Mesenchymal stem cell (in vitro differentiated cells and primary cell): ENCODE measurements around the gene SPINT4.

Experiments used
- DNase-seq: peaks from one replicate; pipeline ENCODE4 v3.0.0-alpha.2; 2013
- H2AFZ ChIP-seq: one replicate; pipeline ENCODE4 v1.6.1; 2013; ENCODE audit warnings: low read depth, mild to moderate bottlenecking, control low read depth, inconsistent platforms, low read length, moderate library complexity
- H2AK5ac ChIP-seq: 2 replicates; pipeline ENCODE4 v1.6.1; 2013; ENCODE audit warnings: low read length, moderate library complexity, mild to moderate bottlenecking, inconsistent platforms; ENCODE audit not compliant: severe bottlenecking
- H2BK120ac ChIP-seq: one replicate; pipeline ENCODE4 v1.6.1; 2013; ENCODE audit warnings: low read depth, mild to moderate bottlenecking, inconsistent platforms, low read length, moderate library complexity
- H2BK12ac ChIP-seq, 2 experiments: one replicate each; pipeline ENCODE4 v1.6.1; 2013; ENCODE audit warnings: inconsistent platforms in 2 of 2, low read length in 2 of 2, mild to moderate bottlenecking in 2 of 2, moderate library complexity in 2 of 2, control low read depth in 1 of 2
- H2BK15ac ChIP-seq: one replicate; pipeline ENCODE4 v1.6.1; 2013; ENCODE audit warnings: mild to moderate bottlenecking, low read depth, inconsistent platforms; ENCODE audit not compliant: poor library complexity, severe bottlenecking
- H2BK5ac ChIP-seq: 2 replicates; pipeline ENCODE4 v1.6.1; 2013; ENCODE audit warnings: low read depth, mild to moderate bottlenecking, low read length, control low read depth, inconsistent platforms; ENCODE audit not compliant: poor library complexity, severe bottlenecking
- H3K14ac ChIP-seq, 2 experiments: one replicate each; pipeline ENCODE4 v1.6.1; 2013; ENCODE audit warnings: inconsistent platforms in 2 of 2, low read length in 2 of 2, control low read depth in 1 of 2, mild to moderate bottlenecking in 1 of 2, moderate library complexity in 1 of 2
- H3K18ac ChIP-seq, 2 experiments: one replicate each; pipeline ENCODE4 v1.6.1; 2013; ENCODE audit warnings: inconsistent platforms in 2 of 2, low read length in 2 of 2, control low read depth in 1 of 2, low read depth in 1 of 2, mild to moderate bottlenecking in 1 of 2
- H3K23ac ChIP-seq, 2 experiments: one replicate each; pipeline ENCODE4 v1.6.1; 2013; ENCODE audit warnings: inconsistent platforms in 2 of 2, low read length in 2 of 2, mild to moderate bottlenecking in 2 of 2, moderate library complexity in 2 of 2, control low read depth in 1 of 2
- H3K27ac ChIP-seq: 2 replicates; pipeline ENCODE4 v1.5.1; 2013; ENCODE audit warnings: mild to moderate bottlenecking, moderate library complexity, low read length, control low read depth, inconsistent platforms; ENCODE audit not compliant: poor library complexity, severe bottlenecking
- H3K27me3 ChIP-seq, 2 experiments: 2 replicates each; pipeline versions ENCODE4 v1.6.1 to v1.7.0; 2013; ENCODE audit warnings: low read length in 2 of 2, mild to moderate bottlenecking in 2 of 2, moderate library complexity in 2 of 2, control low read depth in 1 of 2, inconsistent platforms in 1 of 2; ENCODE audit not compliant: control insufficient read depth in 1 of 2, insufficient read depth in 1 of 2
- H3K36me3 ChIP-seq, 2 experiments: 2 replicates each; pipeline versions ENCODE4 v1.6.1 to v1.7.0; 2013; ENCODE audit warnings: low read length in 2 of 2, control low read depth in 1 of 2, inconsistent platforms in 1 of 2, low read depth in 1 of 2, mild to moderate bottlenecking in 1 of 2; ENCODE audit not compliant: insufficient read depth in 2 of 2, control insufficient read depth in 1 of 2
- H3K4ac ChIP-seq, 2 experiments: one replicate each; pipeline ENCODE4 v1.6.1; 2013; ENCODE audit warnings: inconsistent platforms in 2 of 2, low read length in 2 of 2, mild to moderate bottlenecking in 2 of 2, moderate library complexity in 2 of 2, control low read depth in 1 of 2, low read depth in 1 of 2
- H3K4me1 ChIP-seq: 2 replicates; pipeline ENCODE4 v1.6.1; 2013; ENCODE audit warnings: low read depth, low read length, control low read depth; ENCODE audit not compliant: control insufficient read depth, insufficient read depth
- H3K4me2 ChIP-seq: 2 replicates; pipeline ENCODE4 v1.6.1; 2013; ENCODE audit warnings: low read length, mild to moderate bottlenecking, inconsistent platforms; ENCODE audit not compliant: poor library complexity, severe bottlenecking
- H3K4me3 ChIP-seq, 2 experiments: 2 replicates each; pipeline versions ENCODE4 v1.5.1 to v1.7.0; 2013; ENCODE audit warnings: low read length in 2 of 2, mild to moderate bottlenecking in 2 of 2, control low read depth in 1 of 2, low read depth in 1 of 2; ENCODE audit not compliant: insufficient read depth in 1 of 2
- H3K79me1 ChIP-seq: replicated peaks from 2 replicates; pipeline ENCODE4 v1.6.1; 2013; ENCODE audit warnings: mild to moderate bottlenecking, control low read depth, low read length, inconsistent platforms; ENCODE audit not compliant: poor library complexity, severe bottlenecking
- H3K9ac ChIP-seq: 2 replicates; pipeline ENCODE4 v1.7.0; 2013; ENCODE audit warnings: mild to moderate bottlenecking, low read length, moderate library complexity
- H3K9me3 ChIP-seq: 2 replicates; pipeline ENCODE4 v1.7.0; 2013; ENCODE audit warnings: mild to moderate bottlenecking, low read length; ENCODE audit not compliant: control insufficient read depth
- H4K8ac ChIP-seq: one replicate; pipeline ENCODE4 v1.6.1; 2013; ENCODE audit warnings: inconsistent platforms, mild to moderate bottlenecking, low read length, moderate library complexity
- H4K91ac ChIP-seq: one replicate; pipeline ENCODE4 v1.6.1; 2013; ENCODE audit warnings: mild to moderate bottlenecking, low read length, inconsistent platforms
- WGBS: methylation state at CpG from one replicate; pipeline ENCODE4 v1.1.7; 2013; ENCODE audit warnings: mixed read lengths; 5-methylcytosine and 5-hydroxymethylcytosine counted together

The SPINT4 gene

GRCh38 chr20:45732199-45732598 lies 10.1 kb downstream of the SPINT4 start:
- Histone ChIP-seq H3K27ac (no peak overlapping the region), H3K36me3 (no peaks in the 10 kb centered on the region), H2BK12ac (no peak overlapping the region), H2BK15ac (no peak overlapping the region), H2AK5ac (no peak overlapping the region), H3K18ac (no peak overlapping the region), H3K4me1 (no peaks in the 10 kb centered on the region), H4K8ac (no peak overlapping the region), H2BK5ac (no peak overlapping the region), H3K4ac (no peak overlapping the region), H3K14ac (no peak overlapping the region), H2AFZ (no peak overlapping the region), H3K4me2 (no peak overlapping the region), H4K91ac (no peak overlapping the region), H3K4me3 (no peak overlapping the region), H3K79me1 (no peaks in the 10 kb centered on the region), H3K27me3 (peaks cover 0 to 4% of the 10 kb centered on the region in 2 experiments), H2BK120ac (no peak overlapping the region), H3K9ac (no peak overlapping the region), H3K23ac (no peak overlapping the region), H3K9me3 (peaks cover 17% of the 10 kb centered on the region)
- no peak for DNase-seq

GRCh38 chr20:45735552-45735951 lies 13.4 kb downstream of the SPINT4 start:
- Histone ChIP-seq H2AFZ (no peak overlapping the region), H3K4me2 (no peak overlapping the region), H2BK15ac (no peak overlapping the region), H3K18ac (no peak overlapping the region), H2BK120ac (no peak overlapping the region), H3K36me3 (no peaks in the 10 kb centered on the region), H3K9ac (no peak overlapping the region), H4K91ac (no peak overlapping the region), H3K14ac (no peak overlapping the region), H3K4me1 (no peaks in the 10 kb centered on the region), H3K79me1 (no peaks in the 10 kb centered on the region), H2BK12ac (no peak overlapping the region), H4K8ac (no peak overlapping the region), H3K27ac (no peak overlapping the region), H2AK5ac (no peak overlapping the region), H2BK5ac (no peak overlapping the region), H3K9me3 (peaks cover 17% of the 10 kb centered on the region), H3K27me3 (no peaks in the 10 kb centered on the region), H3K4me3 (no peak overlapping the region), H3K4ac (no peak overlapping the region), H3K23ac (no peak overlapping the region)
- 81% methylated on average over 8 of the region's 8 CpGs for WGBS
- DNase-seq: no peak

- 91% methylated on average over 23 of the region's 23 CpGs for WGBS
- Histone ChIP-seq H3K9ac (no peak overlapping the region), H3K4me2 (no peak overlapping the region)
Observed at GRCh38 chr20:45735988-45736387, 13.8 kb downstream of the SPINT4 start.

GRCh38 chr20:45742596-45742995 lies 20.4 kb downstream of the SPINT4 start:
- Histone ChIP-seq H2BK15ac (no peak overlapping the region), H3K4me2 (no peak overlapping the region), H3K36me3 (no peaks in the 10 kb centered on the region), H4K91ac (no peak overlapping the region), H3K14ac (no peak overlapping the region), H3K4ac (no peak overlapping the region), H3K27me3 (no peaks in the 10 kb centered on the region), H3K79me1 (no peaks in the 10 kb centered on the region), H2AFZ (no peak overlapping the region), H2BK5ac (no peak overlapping the region), H3K9ac (no peak overlapping the region), H4K8ac (no peak overlapping the region), H2AK5ac (no peak overlapping the region), H3K4me3 (no peak overlapping the region), H3K9me3 (no peaks in the 10 kb centered on the region), H2BK12ac (no peak overlapping the region), H2BK120ac (no peak overlapping the region), H3K18ac (no peak overlapping the region), H3K23ac (no peak overlapping the region), H3K27ac (no peak overlapping the region), H3K4me1 (no peaks in the 10 kb centered on the region)
- no peak for DNase-seq
- WGBS: 87% methylated on average over 3 of the region's 4 CpGs

More at GRCh38 chr20:45735988-45736387, 13.8 kb downstream of the SPINT4 start:
- H3K27me3 ChIP-seq: no peaks in the 10 kb centered on the region
- no peak for DNase-seq
- peaks cover 17% of the 10 kb centered on the region for H3K9me3 ChIP-seq
- H4K8ac ChIP-seq: no peak overlapping the region
- no peaks in the 10 kb centered on the region for H3K79me1 ChIP-seq
- no peak overlapping the region for H3K4me3 ChIP-seq
- H2BK15ac ChIP-seq: no peak overlapping the region
- H3K18ac ChIP-seq: no peak overlapping the region
- H2AFZ ChIP-seq: no peak overlapping the region
- no peak overlapping the region for H3K27ac ChIP-seq
- no peak overlapping the region for H2BK5ac ChIP-seq
- H3K14ac ChIP-seq: no peak overlapping the region
- H3K4me1 ChIP-seq: no peaks in the 10 kb centered on the region
- H3K23ac ChIP-seq: no peak overlapping the region
- H3K4ac ChIP-seq: no peak overlapping the region
- no peak overlapping the region for H4K91ac ChIP-seq
- H3K36me3 ChIP-seq: no peaks in the 10 kb centered on the region
- no peak overlapping the region for H2BK12ac ChIP-seq
- H2BK120ac ChIP-seq: no peak overlapping the region
- H2AK5ac ChIP-seq: no peak overlapping the region
